GM10248 (cell line): ENCODE data around the gene MSI2.
A peak's percentile ranks its signal among the peaks of the same experiment; 100 is the strongest.

Experiments used
- CTCF ChIA-PET: fragments of 300-600 bp; sonication (Branson Sonifier 250); formaldehyde crosslinking; extraction: SDS; loops from one replicate; lab custom pipeline; 2021; ENCODE audit warnings: antibody characterized with exemption; lab: Yijun Ruan, JAX
- POLR2A ChIA-PET: fragments of 350-650 bp; sonication (Branson Sonifier 250); formaldehyde crosslinking; extraction: SDS; loops from one replicate; lab custom pipeline; 2020; ENCODE audit warnings: antibody characterized with exemption; lab: Yijun Ruan, JAX
- DNase-seq: peaks from one replicate; pipeline ENCODE4 v3.0.0; 2012; ENCODE audit errors: extremely low spot score
- TF ChIP-seq, protein P1 (sequence below): IDR thresholded peaks from 2 replicates; pipeline ENCODE4 v1.5.1; 2012; ENCODE audit warnings: mild to moderate bottlenecking, low read depth; ENCODE audit errors: extremely low read depth, missing control alignments, control extremely low read depth

MSI2 gene

DNA sequence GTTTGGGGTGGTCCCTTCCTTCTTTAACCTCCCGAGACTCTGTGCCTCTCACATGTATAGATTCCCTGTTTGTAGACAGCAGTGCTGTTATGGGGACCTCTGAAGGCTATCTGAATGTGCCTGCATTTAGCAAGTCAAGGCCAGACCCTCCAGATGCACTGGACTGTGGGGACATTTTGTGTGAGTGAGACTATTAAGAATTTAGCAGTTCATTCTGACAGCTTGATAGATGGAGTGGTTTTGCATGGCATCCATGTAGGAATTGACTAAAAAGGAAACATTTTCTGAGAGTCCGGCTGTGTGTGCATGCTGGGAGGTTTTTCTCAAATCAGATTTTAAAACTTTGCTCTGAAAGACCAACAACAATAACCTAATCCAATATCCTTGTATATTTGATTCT, 226.3 kb downstream of the MSI2 start:
- CTCF ChIA-PET: no interaction called here
- POLR2A ChIA-PET: no interaction called here
- TF ChIP-seq, protein P1, sequence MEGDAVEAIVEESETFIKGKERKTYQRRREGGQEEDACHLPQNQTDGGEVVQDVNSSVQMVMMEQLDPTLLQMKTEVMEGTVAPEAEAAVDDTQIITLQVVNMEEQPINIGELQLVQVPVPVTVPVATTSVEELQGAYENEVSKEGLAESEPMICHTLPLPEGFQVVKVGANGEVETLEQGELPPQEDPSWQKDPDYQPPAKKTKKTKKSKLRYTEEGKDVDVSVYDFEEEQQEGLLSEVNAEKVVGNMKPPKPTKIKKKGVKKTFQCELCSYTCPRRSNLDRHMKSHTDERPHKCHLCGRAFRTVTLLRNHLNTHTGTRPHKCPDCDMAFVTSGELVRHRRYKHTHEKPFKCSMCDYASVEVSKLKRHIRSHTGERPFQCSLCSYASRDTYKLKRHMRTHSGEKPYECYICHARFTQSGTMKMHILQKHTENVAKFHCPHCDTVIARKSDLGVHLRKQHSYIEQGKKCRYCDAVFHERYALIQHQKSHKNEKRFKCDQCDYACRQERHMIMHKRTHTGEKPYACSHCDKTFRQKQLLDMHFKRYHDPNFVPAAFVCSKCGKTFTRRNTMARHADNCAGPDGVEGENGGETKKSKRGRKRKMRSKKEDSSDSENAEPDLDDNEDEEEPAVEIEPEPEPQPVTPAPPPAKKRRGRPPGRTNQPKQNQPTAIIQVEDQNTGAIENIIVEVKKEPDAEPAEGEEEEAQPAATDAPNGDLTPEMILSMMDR: no peak
- no peak for DNase-seq

DNA sequence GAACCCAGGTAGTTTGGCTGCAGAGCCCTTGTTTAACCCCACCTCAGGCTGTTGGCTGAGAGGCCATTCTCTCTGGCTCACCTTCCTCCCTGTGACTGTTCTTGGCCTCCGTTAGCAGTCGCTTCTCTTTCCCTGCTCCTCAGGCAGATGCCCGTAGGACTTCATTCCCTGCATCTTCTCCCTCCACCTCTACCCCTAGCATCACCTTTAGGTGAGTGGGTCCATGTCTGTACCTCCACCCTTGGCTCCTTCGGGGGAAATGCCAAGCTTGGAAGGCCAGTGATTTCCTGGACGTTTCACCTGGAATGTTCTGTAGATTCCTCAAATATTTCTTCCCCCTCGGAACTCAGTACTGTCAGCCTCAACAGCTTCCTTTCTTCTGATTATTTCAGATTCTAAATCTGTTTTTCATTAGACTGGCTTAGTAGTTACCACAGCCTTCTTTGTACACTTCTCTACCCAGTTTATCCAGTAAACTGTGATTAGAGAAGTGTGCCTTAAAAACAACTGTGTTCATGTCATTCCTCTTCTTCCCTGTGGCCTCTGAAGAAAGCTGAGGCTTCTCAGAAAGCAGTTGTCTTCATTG, 227.9 kb downstream of the MSI2 start:
- ChIA-PET POLR2A (no interaction called here), CTCF (interaction anchor here (1.4 to 3.1 kb wide), 2 partner anchors 13 to 44 kb away, joined by 3 to 12 read pairs; no protein-coding TSS in a partner anchor)
- no peak for DNase-seq
- TF ChIP-seq, protein P1: no peak

DNA sequence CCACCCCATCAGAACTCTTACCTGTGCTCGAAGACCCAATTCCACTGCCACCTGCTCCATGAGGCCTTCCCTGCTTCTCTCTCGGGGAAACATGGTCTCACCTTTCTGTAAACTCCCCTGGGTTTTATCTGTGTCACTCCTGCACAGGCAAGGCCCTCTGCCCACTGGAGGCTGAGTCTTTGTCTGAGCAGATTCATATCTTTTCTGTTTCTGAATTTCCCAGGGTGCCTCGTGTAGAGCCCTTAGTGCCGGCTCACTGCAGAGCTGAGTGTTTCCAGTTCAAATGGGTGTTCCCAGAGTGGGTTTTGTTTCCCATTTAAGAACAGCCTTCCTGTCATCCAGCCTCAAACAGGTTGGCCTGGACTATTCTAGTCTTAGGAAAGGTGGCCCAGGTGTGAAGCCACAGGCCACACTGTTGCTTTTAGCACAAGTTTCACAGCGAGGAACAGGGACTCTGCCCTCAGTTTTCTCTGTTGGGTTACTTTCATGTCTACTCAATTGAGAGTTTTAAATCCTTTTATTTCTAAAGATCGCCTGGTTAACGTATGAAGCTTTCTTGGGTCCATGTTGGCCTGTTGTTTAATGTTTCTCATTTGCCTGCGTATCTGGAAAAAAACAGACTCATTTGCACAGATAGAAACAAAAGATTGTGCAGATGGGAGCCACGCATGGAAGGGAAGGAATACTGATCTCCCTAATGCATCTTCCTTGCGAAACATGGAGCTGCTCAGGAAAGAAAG, 228.7 kb downstream of the MSI2 start:
- TF ChIP-seq, protein P1: no peak
- ChIA-PET CTCF (interaction anchor here (0.9 to 3.1 kb wide), 6 partner anchors 8 to 241 kb away, joined by 3 to 12 read pairs (median 6); no protein-coding TSS in a partner anchor), POLR2A (interaction anchor here (0.9 kb wide), 1 partner anchor 16 kb away, joined by 3 read pairs; no protein-coding TSS in a partner anchor)

DNA sequence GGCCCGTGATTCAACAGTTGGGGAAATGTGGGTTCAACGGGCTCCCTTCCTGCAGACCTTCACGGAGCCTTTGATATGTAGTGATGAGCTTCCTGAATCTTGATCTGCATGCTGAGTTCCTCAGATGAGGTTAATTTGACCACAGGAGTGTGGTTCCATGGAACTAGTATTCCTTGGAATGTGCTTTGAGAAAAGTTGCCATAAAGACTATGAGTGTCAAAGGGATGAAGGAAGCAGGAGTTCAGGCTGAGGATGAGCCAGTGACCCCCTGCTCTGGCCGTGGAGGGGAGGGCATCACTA, 229.2 kb downstream of the MSI2 start:
- no peak for DNase-seq
- CTCF ChIA-PET: interaction anchor here (0.9 to 3.1 kb wide), 10 partner anchors 8 to 242 kb away, joined by 3 to 12 read pairs (median 4); no protein-coding TSS in a partner anchor
- POLR2A ChIA-PET: interaction anchor here (0.9 kb wide), 1 partner anchor 17 kb away, joined by 3 read pairs; no protein-coding TSS in a partner anchor
- TF ChIP-seq, protein P1: no peak

More for the DNA sequence above, 228.7 kb downstream of the MSI2 start:
- DNase-seq: no peak

DNA sequence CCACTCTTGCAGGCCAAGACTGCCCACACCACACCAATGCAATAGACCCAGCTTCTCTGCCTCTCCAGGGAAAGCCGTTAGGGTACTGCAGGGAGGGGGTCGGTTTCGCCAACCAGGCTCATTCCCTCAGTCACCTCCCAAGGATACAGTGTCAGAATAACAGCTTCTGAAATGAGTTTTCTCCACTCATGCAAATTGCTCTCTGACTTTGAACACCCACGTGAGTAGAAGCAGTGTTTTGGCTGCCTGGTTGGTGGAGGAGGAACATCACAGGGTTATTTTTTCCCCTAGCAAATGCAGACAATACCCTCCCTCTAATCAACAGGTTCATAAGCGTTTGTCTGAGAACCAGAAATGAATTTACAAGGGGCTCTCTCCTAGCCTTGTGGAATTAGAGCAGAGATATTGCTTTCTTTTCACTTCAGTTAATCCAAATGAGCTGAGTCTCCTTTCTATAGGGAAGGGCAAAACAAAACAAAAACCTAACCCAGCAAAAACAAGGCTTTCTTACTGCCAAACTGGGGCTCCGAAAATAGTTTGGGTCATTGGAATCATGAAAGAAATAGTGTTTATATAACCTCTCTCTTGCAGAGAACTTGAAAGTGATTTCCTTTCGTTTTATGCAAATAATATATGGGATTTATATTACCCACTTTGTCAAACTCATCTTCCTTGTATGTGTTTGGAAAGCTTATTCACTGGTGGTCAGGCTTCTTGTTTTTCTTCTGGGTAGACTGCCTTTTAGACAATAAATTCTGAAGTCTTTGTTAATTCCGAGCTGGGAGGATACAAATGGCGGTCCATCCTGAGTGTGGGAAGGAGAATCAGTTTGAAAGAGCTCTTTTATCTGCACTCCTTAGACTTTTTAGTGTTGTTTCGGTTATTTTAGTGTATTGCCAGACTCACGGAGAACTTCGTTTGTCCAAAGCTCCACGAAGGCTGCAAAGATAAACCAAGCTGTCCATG, 229.9 kb downstream of the MSI2 start:
- POLR2A ChIA-PET: interaction anchor here (0.9 kb wide), 1 partner anchor 17 kb away, joined by 3 read pairs; no protein-coding TSS in a partner anchor
- peak; percentile 36 for DNase-seq
- TF ChIP-seq, protein P1: no peak
- CTCF ChIA-PET: interaction anchor here (0.8 to 3.1 kb wide), 15 partner anchors 9 to 243 kb away, joined by 3 to 12 read pairs (median 3); no protein-coding TSS in a partner anchor
